Activated T-cell treated with anti-CD3 and anti-CD28 coated beads, Interleukin-2, amount 50 U/mL, for 24 hours (primary cell): ENCODE data around the gene PNRC2.
"Not testable (repeated sequence)": the region's sequence is repeated elsewhere in the genome, so short reads cannot be mapped to it uniquely, and the experiment has no call there.

Source experiments
- DNase-seq: peaks from one replicate; pipeline ENCODE4 v3.0.0-alpha.2; 2020
- H3K27ac Mint-ChIP-seq: 2 replicates; pipeline ENCODE4 v1.8.0; 2020; ENCODE audit warnings: mild to moderate bottlenecking, mixed read lengths
- H3K27me3 Mint-ChIP-seq: 2 replicates; pipeline ENCODE4 v1.8.0; 2020; ENCODE audit warnings: mixed read lengths
- H3K36me3 Mint-ChIP-seq: 2 replicates; pipeline ENCODE4 v1.8.0; 2020; ENCODE audit warnings: low read depth, mixed read lengths
- H3K4me1 Mint-ChIP-seq: 2 replicates; pipeline ENCODE4 v1.8.0; 2020; ENCODE audit warnings: low read depth, mixed read lengths
- H3K4me3 Mint-ChIP-seq: 2 replicates; pipeline ENCODE4 v1.8.0; 2020; ENCODE audit warnings: mild to moderate bottlenecking, moderate library complexity, mixed read lengths
- H3K9me3 Mint-ChIP-seq: 2 replicates; pipeline ENCODE4 v1.8.0; 2020; ENCODE audit warnings: mixed read lengths

The PNRC2 gene

DNA sequence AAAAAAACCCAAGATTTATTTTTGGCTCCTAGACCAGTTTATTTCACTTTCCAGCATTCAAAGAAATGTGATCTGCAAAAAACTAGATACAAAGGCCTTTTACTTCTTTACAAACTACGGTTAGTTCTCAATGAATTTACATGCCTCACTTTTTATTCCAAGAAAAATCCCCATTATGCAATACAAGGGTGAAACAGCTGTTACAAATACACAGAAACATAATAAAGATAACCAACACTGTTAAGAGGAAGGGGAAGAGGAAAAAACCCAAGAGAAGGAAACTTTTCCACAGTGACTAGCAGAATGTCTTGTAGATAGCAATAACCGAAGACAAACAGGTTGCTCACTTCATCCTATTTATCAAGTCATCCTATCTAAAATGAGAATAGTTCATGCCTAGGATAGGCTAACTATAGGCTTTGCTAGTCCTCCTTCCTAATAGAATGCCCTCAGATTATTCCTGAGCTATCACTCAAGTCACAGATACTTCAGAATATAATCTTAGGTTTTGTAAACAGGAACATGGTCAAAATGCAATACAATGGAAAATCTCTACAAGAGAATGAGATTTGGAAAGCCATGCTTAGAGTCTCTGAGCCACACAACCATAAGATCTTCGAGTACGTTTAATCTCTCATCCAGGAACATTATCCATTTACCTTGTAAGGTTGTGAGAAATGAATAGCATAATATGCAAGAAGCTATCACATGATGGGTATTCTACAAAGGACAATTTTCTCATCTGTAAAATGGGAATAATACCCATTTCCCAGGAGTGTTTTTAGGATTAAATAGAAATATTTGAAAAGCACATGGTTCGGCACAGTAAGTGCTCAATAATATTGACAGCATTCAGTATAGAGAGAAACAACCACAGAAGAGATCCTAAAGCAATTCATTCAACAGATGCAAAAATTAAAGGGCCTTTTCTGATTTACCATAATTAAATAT is 5.4 kb downstream of the PNRC2 start:
- DNase-seq, result no peak
- H3K27me3 Mint-ChIP-seq, result no peaks in the 10 kb centered on the region
- peak overlapping the region; percentile 89 for H3K27ac Mint-ChIP-seq
- H3K36me3 Mint-ChIP-seq, result peaks cover 97% of the 10 kb centered on the region
- peaks cover 75% of the 10 kb centered on the region for H3K4me1 Mint-ChIP-seq
- H3K9me3 Mint-ChIP-seq, result no peaks in the 10 kb centered on the region
- peak overlapping the region; percentile 15 for H3K4me3 Mint-ChIP-seq

GRCh38 chr1:23966973-23967493 is 7.4 kb downstream of the PNRC2 start:
- no peak for DNase-seq
- Mint-ChIP-seq H3K36me3 (peaks cover 94% of the 10 kb centered on the region), H3K27me3 (no peaks in the 10 kb centered on the region), H3K9me3 (no peaks in the 10 kb centered on the region), H3K4me3 (no peak overlapping the region), H3K27ac (peak overlapping the region; percentile 60), H3K4me1 (peaks cover 76% of the 10 kb centered on the region)

DNA sequence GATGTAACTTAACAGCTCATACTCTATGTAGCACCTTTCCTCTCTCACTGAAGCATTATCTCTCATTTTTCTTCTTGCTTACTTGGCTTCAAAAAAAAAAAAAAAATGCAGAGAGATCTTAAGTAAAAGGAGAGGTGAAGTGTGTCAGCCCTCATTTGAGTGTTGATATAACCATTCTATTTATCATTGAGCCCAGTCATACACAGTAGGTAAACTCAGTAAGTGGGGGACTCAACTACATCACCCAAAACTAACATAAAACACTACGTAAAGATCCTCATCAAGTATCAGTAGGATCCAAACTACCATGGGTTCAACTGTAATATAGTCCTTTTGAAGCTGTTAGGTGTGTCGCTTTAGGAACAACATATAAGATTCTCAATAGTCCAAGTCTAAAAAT is 8.2 kb downstream of the PNRC2 start:
- H3K27ac Mint-ChIP-seq, result peak overlapping the region; percentile 60
- no peaks in the 10 kb centered on the region for H3K27me3 Mint-ChIP-seq
- H3K36me3 Mint-ChIP-seq, result peaks cover 96% of the 10 kb centered on the region
- peaks cover 74% of the 10 kb centered on the region for H3K4me1 Mint-ChIP-seq
- DNase-seq, result no peak
- H3K4me3 Mint-ChIP-seq, result no peak overlapping the region
- no peaks in the 10 kb centered on the region for H3K9me3 Mint-ChIP-seq

DNA sequence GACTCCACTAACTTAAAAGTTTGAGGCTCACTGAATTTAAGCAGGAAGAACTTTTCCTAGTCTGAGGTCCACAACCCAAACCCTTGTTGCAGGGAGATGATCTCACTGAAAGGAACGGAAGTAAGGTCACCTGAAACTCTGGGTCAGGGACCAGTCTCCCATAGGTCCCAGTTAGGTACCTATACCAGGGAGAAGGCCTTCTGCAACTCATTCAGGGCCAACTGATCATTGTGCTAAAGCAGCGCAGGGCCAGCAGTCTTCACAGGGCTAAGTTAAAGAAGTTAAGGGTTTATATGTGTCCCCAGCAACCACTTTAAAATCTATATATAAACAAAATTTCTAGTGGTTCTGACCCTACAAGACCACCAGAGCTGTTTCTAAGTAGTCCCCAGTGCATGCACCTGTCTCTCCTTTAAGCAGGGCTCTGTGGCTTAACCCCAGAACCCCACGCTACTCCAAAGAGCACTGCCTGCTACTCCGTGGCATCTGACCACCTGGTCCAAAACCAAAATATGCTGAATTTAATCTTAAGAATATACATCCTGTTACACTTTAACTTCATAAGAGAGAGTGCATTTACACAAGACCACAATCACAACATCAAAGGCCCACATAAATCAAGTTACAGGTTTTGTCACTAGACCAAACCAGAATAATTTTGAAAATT is 17.7 kb downstream of the PNRC2 start:
- no peak for DNase-seq
- peak overlapping the region; percentile 97 for H3K4me3 Mint-ChIP-seq
- peaks cover 58% of the 10 kb centered on the region for H3K4me1 Mint-ChIP-seq
- H3K9me3 Mint-ChIP-seq, result no peaks in the 10 kb centered on the region
- no peaks in the 10 kb centered on the region for H3K27me3 Mint-ChIP-seq
- peak overlapping the region; percentile 99 for H3K27ac Mint-ChIP-seq
- H3K36me3 Mint-ChIP-seq, result peaks cover 80% of the 10 kb centered on the region

- H3K4me3 Mint-ChIP-seq, result peak overlapping the region; percentile 97
- no peak for DNase-seq
- H3K27me3 Mint-ChIP-seq, result no peaks in the 10 kb centered on the region
- peaks cover 56% of the 10 kb centered on the region for H3K4me1 Mint-ChIP-seq
- H3K27ac Mint-ChIP-seq, result peak overlapping the region; percentile 99
- no peaks in the 10 kb centered on the region for H3K9me3 Mint-ChIP-seq
- H3K36me3 Mint-ChIP-seq, result peaks cover 75% of the 10 kb centered on the region
Observed at GRCh38 chr1:23977854-23978191, 18.2 kb downstream of the PNRC2 start.

GRCh38 chr1:23978805-23979204 is 19.2 kb downstream of the PNRC2 start:
- Mint-ChIP-seq H3K27me3 (no peaks in the 10 kb centered on the region), H3K27ac (peak overlapping the region; percentile 99), H3K9me3 (no peaks in the 10 kb centered on the region), H3K4me3 (peak overlapping the region; percentile 97), H3K36me3 (peaks cover 65% of the 10 kb centered on the region), H3K4me1 (peaks cover 50% of the 10 kb centered on the region)
- no peak for DNase-seq

DNA sequence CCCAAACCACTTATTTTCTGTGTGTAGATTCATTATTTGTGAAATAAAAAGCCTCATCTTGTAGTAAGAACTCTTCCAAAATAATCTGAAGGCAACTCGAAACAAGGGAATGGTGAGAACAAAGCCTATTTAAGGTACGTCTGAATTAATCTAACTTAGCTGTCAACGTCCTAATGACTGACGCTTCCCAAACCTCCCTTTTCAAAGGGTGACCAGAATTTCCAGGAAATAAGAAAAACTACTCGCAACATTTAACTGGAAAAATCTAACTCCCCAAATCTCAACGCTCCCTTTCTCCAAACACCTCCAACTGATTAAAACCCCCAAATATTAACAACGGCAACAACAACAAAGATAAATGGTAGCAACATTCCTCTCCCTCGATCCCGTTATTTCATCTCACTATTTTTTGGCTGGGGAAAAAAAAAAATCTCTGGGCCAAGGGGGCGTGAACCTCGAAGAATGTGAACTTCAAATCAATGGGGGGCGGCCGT is 19.8 kb downstream of the PNRC2 start:
- peaks cover 59% of the 10 kb centered on the region for H3K36me3 Mint-ChIP-seq
- H3K27me3 Mint-ChIP-seq, result no peaks in the 10 kb centered on the region
- peaks cover 45% of the 10 kb centered on the region for H3K4me1 Mint-ChIP-seq
- no peaks in the 10 kb centered on the region for H3K9me3 Mint-ChIP-seq
- peak overlapping the region; percentile 97 for H3K4me3 Mint-ChIP-seq
- peak overlapping the region; percentile 99 for H3K27ac Mint-ChIP-seq
- DNase-seq, result no peak

DNA sequence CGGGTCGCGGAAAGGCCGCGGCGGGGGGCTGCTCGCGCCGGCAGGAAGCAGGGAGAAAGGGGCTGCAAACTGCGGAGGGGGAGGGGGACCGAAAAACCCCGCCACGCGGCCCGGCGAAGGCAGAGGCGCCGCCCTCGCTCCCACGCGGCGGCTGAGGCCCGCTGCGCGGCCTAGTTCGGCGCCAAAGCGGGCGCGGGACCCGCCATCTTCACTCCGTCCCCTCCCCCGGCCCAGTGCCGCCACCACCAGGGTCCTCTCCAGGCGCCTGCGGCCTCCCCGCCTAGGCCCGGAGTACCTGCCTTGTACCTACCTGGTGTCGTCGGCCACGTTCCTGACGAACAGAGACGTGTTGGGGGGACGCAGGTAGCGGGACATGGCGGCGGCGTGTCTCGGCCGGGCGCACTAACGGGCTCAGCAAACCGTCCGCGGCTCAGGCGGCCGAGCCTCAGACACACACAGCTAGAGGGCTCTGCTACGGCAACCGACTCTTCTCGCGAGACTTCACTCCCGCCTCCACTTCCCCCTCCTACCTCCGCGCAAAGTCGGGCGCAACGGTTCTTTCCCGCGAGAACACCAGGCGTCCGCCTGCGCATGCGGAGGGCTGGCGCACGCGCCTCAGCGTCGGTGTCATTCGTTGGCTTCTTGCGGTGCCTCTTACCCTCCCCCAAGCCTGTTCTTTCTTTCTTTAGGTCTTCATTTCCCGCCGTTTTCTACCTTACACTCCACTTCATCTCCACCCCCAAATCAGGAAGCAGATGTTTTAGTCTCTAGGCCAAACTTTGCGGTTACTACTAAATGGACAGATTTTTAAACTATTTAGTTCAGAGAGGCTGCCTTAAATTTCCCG is 20.5 kb downstream of the PNRC2 start, which contains the start of gene SRSF10:
Gene SRSF10 (minus strand): TSS at position 447 of the 847 bp plus-strand sequence. CDS start 72 bp downstream, at position 375.
- peaks cover 38% of the 10 kb centered on the region for H3K4me1 Mint-ChIP-seq
- DNase-seq, result peak; percentile 97
- H3K36me3 Mint-ChIP-seq, result peaks cover 52% of the 10 kb centered on the region
- peak within 1 kb of the TSS; percentile 97 for H3K4me3 Mint-ChIP-seq
- no peaks in the 10 kb centered on the region for H3K27me3 Mint-ChIP-seq
- H3K27ac Mint-ChIP-seq, result peak within 1 kb of the TSS; percentile 99
- H3K9me3 Mint-ChIP-seq, result no peaks in the 10 kb centered on the region

DNA sequence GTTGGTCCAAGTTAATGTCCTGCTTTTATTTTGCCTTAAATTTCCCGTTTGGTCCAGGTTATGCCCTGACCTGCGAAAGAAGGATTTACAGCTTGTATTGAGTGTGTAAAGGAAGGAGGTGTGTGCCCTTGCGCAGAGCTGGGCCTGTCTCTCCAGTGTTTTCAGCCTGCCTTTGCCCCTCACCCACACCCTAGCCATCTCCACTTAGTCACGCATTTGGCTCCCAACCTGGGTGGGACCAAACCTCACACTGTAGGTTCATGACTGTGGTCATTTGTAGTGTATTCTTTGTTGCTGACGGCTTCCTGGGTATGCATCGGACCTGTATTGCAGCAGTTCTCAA is 21.1 kb downstream of the PNRC2 start:
- DNase-seq, result peak; percentile 66
- peaks cover 35% of the 10 kb centered on the region for H3K4me1 Mint-ChIP-seq
- no peaks in the 10 kb centered on the region for H3K27me3 Mint-ChIP-seq
- H3K9me3 Mint-ChIP-seq, result no peaks in the 10 kb centered on the region
- H3K27ac Mint-ChIP-seq, result peak overlapping the region; percentile 99
- H3K36me3 Mint-ChIP-seq, result peaks cover 46% of the 10 kb centered on the region
- H3K4me3 Mint-ChIP-seq, result peak overlapping the region; percentile 97

DNA sequence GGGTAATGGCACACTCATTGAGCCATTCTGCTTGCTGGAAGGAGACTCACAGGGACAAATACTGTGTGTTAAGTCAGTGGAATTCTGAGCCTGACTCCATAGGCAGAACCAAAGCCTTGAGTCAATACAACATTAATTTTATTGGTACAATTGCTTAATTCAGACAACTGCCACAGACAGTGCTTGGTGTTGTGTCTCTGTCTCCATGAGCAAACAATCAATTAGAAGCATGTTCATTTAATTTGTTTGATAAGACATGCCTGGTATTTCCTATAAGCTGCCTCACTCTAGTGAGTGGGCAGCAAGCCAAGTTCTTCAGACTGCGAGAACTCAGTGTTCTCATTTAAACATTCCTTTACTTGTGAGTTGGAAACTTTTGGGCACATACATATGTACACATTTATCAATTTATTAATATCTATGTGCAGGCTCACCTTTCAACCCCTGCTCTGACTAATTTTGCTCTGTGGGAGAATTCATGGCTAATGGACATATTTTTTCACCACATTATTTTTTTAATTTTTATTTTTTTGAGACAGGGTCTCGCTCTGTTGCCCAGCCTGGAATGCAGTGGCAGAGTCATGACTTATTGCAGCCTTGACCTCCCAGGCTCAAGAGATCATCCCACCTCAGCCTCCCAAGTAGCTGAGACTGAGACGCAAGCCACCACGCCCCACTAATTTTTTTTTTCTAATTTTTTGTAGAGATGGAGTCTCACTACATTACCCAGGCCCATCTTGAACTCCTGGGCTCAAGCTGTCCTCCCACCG is 25.0 kb downstream of the PNRC2 start:
- H3K9me3 Mint-ChIP-seq, result no peaks in the 10 kb centered on the region
- no peak overlapping the region for H3K27ac Mint-ChIP-seq
- peaks cover 13% of the 10 kb centered on the region for H3K4me1 Mint-ChIP-seq
- no peak for DNase-seq
- H3K36me3 Mint-ChIP-seq, result peaks cover 7% of the 10 kb centered on the region
- H3K4me3 Mint-ChIP-seq, result no peak overlapping the region
- no peaks in the 10 kb centered on the region for H3K27me3 Mint-ChIP-seq

DNA sequence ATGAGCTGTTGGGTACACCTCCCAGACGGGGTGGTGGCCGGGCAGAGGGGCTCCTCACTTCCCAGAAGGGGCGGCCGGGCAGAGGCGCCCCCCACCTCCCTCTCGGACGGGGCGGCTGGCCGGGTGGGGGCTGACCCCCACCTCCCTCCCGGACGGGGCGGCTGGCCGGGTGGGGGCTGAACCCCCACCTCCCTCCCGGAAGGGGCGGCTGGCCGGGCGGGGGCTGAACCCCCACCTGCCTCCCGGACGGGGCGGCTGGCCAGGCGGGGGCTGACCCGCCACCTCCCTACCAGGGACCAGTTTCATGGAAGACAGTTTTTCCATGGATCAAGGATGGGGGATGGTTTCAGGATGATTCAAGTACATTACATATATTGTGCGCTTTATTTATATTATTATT is 27.4 kb downstream of the PNRC2 start:
- H3K4me3 Mint-ChIP-seq, DNase-seq, H3K9me3 Mint-ChIP-seq, H3K27ac Mint-ChIP-seq, H3K36me3 Mint-ChIP-seq, H3K27me3 Mint-ChIP-seq, H3K4me1 Mint-ChIP-seq: not testable (repeated sequence)

- DNase-seq, result no peak
- no peaks in the 10 kb centered on the region for H3K9me3 Mint-ChIP-seq
- H3K36me3 Mint-ChIP-seq, result no peaks in the 10 kb centered on the region
- no peak overlapping the region for H3K4me3 Mint-ChIP-seq
- H3K27me3 Mint-ChIP-seq, result no peaks in the 10 kb centered on the region
- H3K27ac Mint-ChIP-seq, result peak overlapping the region; percentile 30
- peaks cover 5% of the 10 kb centered on the region for H3K4me1 Mint-ChIP-seq
Observed at GRCh38 chr1:23989263-23989662, 29.6 kb downstream of the PNRC2 start.

- H3K4me3 Mint-ChIP-seq, H3K9me3 Mint-ChIP-seq, H3K27ac Mint-ChIP-seq, H3K4me1 Mint-ChIP-seq, H3K27me3 Mint-ChIP-seq, H3K36me3 Mint-ChIP-seq, DNase-seq: not testable (repeated sequence)
Observed at GRCh38 chr1:23992011-23992410, 32.4 kb downstream of the PNRC2 start.
